ENCODE data around the gene SOX30. TPM values are rescaled to one million over a fixed set of nuclear protein-coding genes. Genes with fewer than 3 reads are reported as not detected.

The SOX30 gene
- total and polyA plus RNA-seq, 2 experiments from 2014 or later = not detected

- H4K20me1 ChIP-seq (ENCODE audit: insufficient read depth, poor library complexity, severe bottlenecking) = no peaks in the 10 kb centered on the region
- no peaks in the 10 kb centered on the region for H3K4me1 ChIP-seq (ENCODE audit: insufficient read depth)
- no peaks in the 10 kb centered on the region for H3K79me2 ChIP-seq
- no peak overlapping the region for H2AFZ ChIP-seq
- WGBS (ENCODE audit: low lambda C conversion rate, missing lambda C conversion rate) = 43% methylated on average over 1 of the region's 1 CpG
- H3K9me3 ChIP-seq (ENCODE audit: low read depth) = no peaks in the 10 kb centered on the region
- no peaks in the 10 kb centered on the region for H3K27me3 ChIP-seq
- H3K27ac ChIP-seq = no peak overlapping the region
- H3K9me2 ChIP-seq (replicated peaks; ENCODE audit: insufficient read depth) = no peaks in the 10 kb centered on the region
- DNase-seq (ENCODE audit: low spot score) = no peak
- no peak overlapping the region for H3K4me3 ChIP-seq
- no peaks in the 10 kb centered on the region for H3K36me3 ChIP-seq (replicated peaks; ENCODE audit: insufficient read depth, low read depth)
- TF ChIP-seq EZH2phosphoT487 (IDR thresholded peaks at IDR 0.05; ENCODE audit: low read depth, severe bottlenecking, unreplicated experiment) (no peak), CTCF (IDR thresholded peaks at IDR 0.05; ENCODE audit: poor library complexity) (no peak), EZH2 (IDR thresholded peaks at IDR 0.05; ENCODE audit: borderline replicate concordance) (no peak)
- no peak overlapping the region for H3K4me2 ChIP-seq
Measured at GRCh38 chr5:157597277-157597676, 55.0 kb downstream of the SOX30 start.

- TF ChIP-seq EZH2 (IDR thresholded peaks at IDR 0.05; ENCODE audit: borderline replicate concordance) (no peak), EZH2phosphoT487 (IDR thresholded peaks at IDR 0.05; ENCODE audit: low read depth, severe bottlenecking, unreplicated experiment) (no peak), CTCF (IDR thresholded peaks at IDR 0.05; ENCODE audit: poor library complexity) (no peak)
- no peaks in the 10 kb centered on the region for H4K20me1 ChIP-seq (ENCODE audit: insufficient read depth, poor library complexity, severe bottlenecking)
- no peaks in the 10 kb centered on the region for H3K36me3 ChIP-seq (replicated peaks; ENCODE audit: insufficient read depth, low read depth)
- 95% methylated on average over 5 of the region's 5 CpGs for WGBS (ENCODE audit: low lambda C conversion rate, missing lambda C conversion rate)
- no peak overlapping the region for H3K27ac ChIP-seq
- no peak for DNase-seq (ENCODE audit: low spot score)
- H3K9me3 ChIP-seq (ENCODE audit: low read depth) = no peaks in the 10 kb centered on the region
- no peaks in the 10 kb centered on the region for H3K79me2 ChIP-seq
- no peak overlapping the region for H3K4me2 ChIP-seq
- H3K27me3 ChIP-seq = no peaks in the 10 kb centered on the region
- no peak overlapping the region for H3K4me3 ChIP-seq
- no peaks in the 10 kb centered on the region for H3K9me2 ChIP-seq (replicated peaks; ENCODE audit: insufficient read depth)
- H2AFZ ChIP-seq = no peak overlapping the region
- no peaks in the 10 kb centered on the region for H3K4me1 ChIP-seq (ENCODE audit: insufficient read depth)
Measured at GRCh38 chr5:157596487-157596886, 55.8 kb downstream of the SOX30 start.

- TF ChIP-seq CTCF (IDR thresholded peaks at IDR 0.05; ENCODE audit: poor library complexity) (no peak), EZH2 (IDR thresholded peaks at IDR 0.05; ENCODE audit: borderline replicate concordance) (no peak), EZH2phosphoT487 (IDR thresholded peaks at IDR 0.05; ENCODE audit: low read depth, severe bottlenecking, unreplicated experiment) (no peak)
- WGBS (ENCODE audit: low lambda C conversion rate, missing lambda C conversion rate) = 80% methylated on average over 2 of the region's 2 CpGs
- Histone ChIP-seq H3K4me3 (no peak overlapping the region), H3K27ac (no peak overlapping the region), H3K4me1 (ENCODE audit: insufficient read depth) (no peaks in the 10 kb centered on the region), H3K9me2 (replicated peaks; ENCODE audit: insufficient read depth) (no peaks in the 10 kb centered on the region), H3K4me2 (no peak overlapping the region), H3K27me3 (no peaks in the 10 kb centered on the region), H3K36me3 (replicated peaks; ENCODE audit: insufficient read depth, low read depth) (no peaks in the 10 kb centered on the region), H2AFZ (no peak overlapping the region), H3K79me2 (no peaks in the 10 kb centered on the region), H4K20me1 (ENCODE audit: insufficient read depth, poor library complexity, severe bottlenecking) (no peaks in the 10 kb centered on the region), H3K9me3 (ENCODE audit: low read depth) (no peaks in the 10 kb centered on the region)
- DNase-seq (ENCODE audit: low spot score) = no peak
Measured at GRCh38 chr5:157594675-157595459, 57.4 kb downstream of the SOX30 start.

All from hepatocyte (in vitro differentiated cells).